H9 (cell line): ENCODE data around the gene CDK17. TPM values are rescaled to one million over a fixed set of nuclear protein-coding genes. Genes with fewer than 3 reads are reported as not detected.
"Not testable (repeated sequence)": the region's sequence is repeated elsewhere in the genome, so short reads cannot be mapped to it uniquely, and the experiment has no call there.

Experiments used
- DNase-seq: peaks from one replicate; pipeline ENCODE4 v3.0.0-alpha.2; 2017
- H2AFZ ChIP-seq: one replicate; pipeline ENCODE4 v1.6.1; 2013; ENCODE audit warnings: mild to moderate bottlenecking, low read length, control low read depth, moderate library complexity
- H2AK5ac ChIP-seq: 2 replicates; pipeline ENCODE4 v1.6.1; 2013; ENCODE audit warnings: low read length, control low read depth, mixed read lengths; ENCODE audit not compliant: insufficient read length
- H2BK120ac ChIP-seq: one replicate; pipeline ENCODE4 v1.6.1; 2013; ENCODE audit warnings: low read depth, mild to moderate bottlenecking, low read length, control low read depth, inconsistent platforms; ENCODE audit not compliant: poor library complexity, severe bottlenecking
- H2BK12ac ChIP-seq: 2 replicates; pipeline ENCODE4 v1.6.1; 2013; ENCODE audit warnings: low read length, control low read depth, mixed read lengths, low read depth; ENCODE audit not compliant: insufficient read length
- H2BK15ac ChIP-seq: 2 replicates; pipeline ENCODE4 v1.6.1; 2013; ENCODE audit warnings: low read depth, low read length, control low read depth
- H2BK20ac ChIP-seq: one replicate; pipeline ENCODE4 v1.6.1; 2013; ENCODE audit warnings: low read depth, mild to moderate bottlenecking, low read length, control low read depth, inconsistent platforms; ENCODE audit not compliant: poor library complexity, severe bottlenecking
- H2BK5ac ChIP-seq: 2 replicates; pipeline ENCODE4 v1.6.1; 2013; ENCODE audit warnings: low read length, control low read depth, mixed read lengths; ENCODE audit not compliant: insufficient read length
- H3K14ac ChIP-seq: 2 replicates; pipeline ENCODE4 v1.6.1; 2013; ENCODE audit warnings: low read length, control low read depth; ENCODE audit not compliant: insufficient read depth
- H3K18ac ChIP-seq: 2 replicates; pipeline ENCODE4 v1.6.1; 2013; ENCODE audit warnings: low read depth, mild to moderate bottlenecking, mixed read lengths, low read length, control low read depth; ENCODE audit not compliant: insufficient read length
- H3K23ac ChIP-seq: 2 replicates; pipeline ENCODE4 v1.6.1; 2013; ENCODE audit warnings: low read length, control low read depth, mixed read lengths, low read depth; ENCODE audit not compliant: insufficient read length
- H3K23me2 ChIP-seq: 2 replicates; pipeline ENCODE4 v1.6.1; 2013; ENCODE audit warnings: low read depth, mild to moderate bottlenecking, mixed read lengths, low read length, control low read depth; ENCODE audit not compliant: insufficient read length, poor library complexity, severe bottlenecking
- H3K27ac ChIP-seq: 2 replicates; pipeline ENCODE4 v1.5.1; 2013; ENCODE audit warnings: low read length, control low read depth, mixed read lengths, low read depth; ENCODE audit not compliant: insufficient read length
- H3K27me3 ChIP-seq: 2 replicates; pipeline ENCODE4 v1.6.1; 2013; ENCODE audit warnings: low read length, control low read depth, inconsistent platforms; ENCODE audit not compliant: insufficient read depth
- H3K4ac ChIP-seq: 2 replicates; pipeline ENCODE4 v1.6.1; 2013; ENCODE audit warnings: low read depth, mild to moderate bottlenecking, control low read depth, inconsistent platforms, low read length, moderate library complexity
- H3K4me1 ChIP-seq: 2 replicates; pipeline ENCODE4 v1.6.1; 2013; ENCODE audit warnings: low read length, control low read depth, inconsistent platforms; ENCODE audit not compliant: insufficient read depth
- H3K4me2 ChIP-seq: 2 replicates; pipeline ENCODE4 v1.6.1; 2013; ENCODE audit warnings: low read length, control low read depth, mixed read lengths; ENCODE audit not compliant: insufficient read length, insufficient read depth
- H3K56ac ChIP-seq: 2 replicates; pipeline ENCODE4 v1.6.1; 2013; ENCODE audit warnings: low read depth, mild to moderate bottlenecking, mixed read lengths, low read length, control low read depth; ENCODE audit not compliant: insufficient read length
- H3K79me1 ChIP-seq: 2 replicates; pipeline ENCODE4 v1.6.1; 2013; ENCODE audit warnings: low read depth, mild to moderate bottlenecking, moderate library complexity, low read length, control low read depth, inconsistent platforms; ENCODE audit not compliant: insufficient read depth, poor library complexity, severe bottlenecking
- H3K79me2 ChIP-seq: 2 replicates; pipeline ENCODE4 v1.6.1; 2013; ENCODE audit warnings: low read length, control low read depth, inconsistent platforms; ENCODE audit not compliant: insufficient read depth
- H3K9ac ChIP-seq: 2 replicates; pipeline ENCODE4 v1.6.1; 2013; ENCODE audit warnings: low read length, control low read depth, mixed read lengths; ENCODE audit not compliant: insufficient read length; ENCODE audit errors: extremely low read depth
- H3K9me3 ChIP-seq: one replicate; pipeline ENCODE4 v1.6.1; 2013; ENCODE audit warnings: low read depth, low read length, inconsistent platforms; ENCODE audit not compliant: control insufficient read depth
- H3T11ph ChIP-seq: one replicate; pipeline ENCODE4 v1.6.1; 2013; ENCODE audit warnings: mild to moderate bottlenecking, low read length, control low read depth, inconsistent platforms
- H4K20me1 ChIP-seq: one replicate; pipeline ENCODE4 v1.6.1; 2013; ENCODE audit not compliant: control insufficient read depth, insufficient read length, insufficient read depth
- H4K5ac ChIP-seq: 2 replicates; pipeline ENCODE4 v1.6.1; 2013; ENCODE audit warnings: low read depth, mild to moderate bottlenecking, mixed read lengths, low read length, control low read depth; ENCODE audit not compliant: insufficient read length
- H4K8ac ChIP-seq: replicated peaks from 2 replicates; pipeline ENCODE4 v1.6.1; 2013; ENCODE audit warnings: low read length, control low read depth, mixed read lengths, low read depth; ENCODE audit not compliant: insufficient read length
- H4K91ac ChIP-seq: 2 replicates; pipeline ENCODE4 v1.6.1; 2013; ENCODE audit warnings: low read depth, mild to moderate bottlenecking, moderate library complexity, mixed read lengths, low read length, control low read depth; ENCODE audit not compliant: insufficient read length
- H3K27ac Mint-ChIP-seq, 3 experiments: 2 replicates in 2 of 3; 3 replicates in 1 of 3; pipeline ENCODE4 v1.8.0; 2020 to 2021; ENCODE audit warnings: mixed read lengths in 3 of 3, mild to moderate bottlenecking in 1 of 3, moderate library complexity in 1 of 3
- H3K27me3 Mint-ChIP-seq: 2 replicates; pipeline ENCODE4 v1.8.0; 2021; ENCODE audit warnings: low read depth, mild to moderate bottlenecking, moderate library complexity, mixed read lengths
- H3K36me3 Mint-ChIP-seq, 3 experiments: 2 replicates in 2 of 3; 3 replicates in 1 of 3; pipeline ENCODE4 v1.8.0; 2020 to 2021; ENCODE audit warnings: low read depth in 3 of 3, mixed read lengths in 3 of 3; ENCODE audit not compliant: insufficient read depth in 1 of 3
- H3K4me1 Mint-ChIP-seq, 2 experiments: 2 replicates each; pipeline ENCODE4 v1.8.0; 2020; ENCODE audit warnings: mixed read lengths in 2 of 2
- H3K4me3 Mint-ChIP-seq, 2 experiments: 2 replicates in 1 of 2; 3 replicates in 1 of 2; pipeline ENCODE4 v1.8.0; 2020 to 2021; ENCODE audit warnings: mild to moderate bottlenecking in 2 of 2, mixed read lengths in 2 of 2, moderate library complexity in 1 of 2
- H3K9me3 Mint-ChIP-seq, 2 experiments: 2 replicates in 1 of 2; 3 replicates in 1 of 2; pipeline ENCODE4 v1.8.0; 2020; ENCODE audit warnings: mild to moderate bottlenecking in 2 of 2, mixed read lengths in 2 of 2, moderate library complexity in 1 of 2
- WGBS: extraction: QIAGEN DNeasy Blood & Tissue Kit; methylation state at CpG from one replicate; pipeline ENCODE4 v1.1.7; 2013; ENCODE audit warnings: missing lambda C conversion rate, low lambda C conversion rate, mixed read lengths; ENCODE audit not compliant: insufficient read length; ENCODE audit errors: extremely low coverage; 5-methylcytosine and 5-hydroxymethylcytosine counted together
- total RNA-seq: library from RNA; stranded (reverse); gene quantifications from 2 replicates; pipeline ENCODE4 v1.2.1, GENCODE V29; 2021
- TF ChIP-seq, protein P1 (sequence below): fragments of 200-600 bp; sonication (generic); conservative IDR thresholded peaks from 3 replicates; pipeline ENCODE4 v1.8.0; 2021; ENCODE audit warnings: antibody characterized with exemption, mild to moderate bottlenecking

The CDK17 gene
- total RNA-seq, 1 experiment from 2014 or later = 28.8 TPM

DNA sequence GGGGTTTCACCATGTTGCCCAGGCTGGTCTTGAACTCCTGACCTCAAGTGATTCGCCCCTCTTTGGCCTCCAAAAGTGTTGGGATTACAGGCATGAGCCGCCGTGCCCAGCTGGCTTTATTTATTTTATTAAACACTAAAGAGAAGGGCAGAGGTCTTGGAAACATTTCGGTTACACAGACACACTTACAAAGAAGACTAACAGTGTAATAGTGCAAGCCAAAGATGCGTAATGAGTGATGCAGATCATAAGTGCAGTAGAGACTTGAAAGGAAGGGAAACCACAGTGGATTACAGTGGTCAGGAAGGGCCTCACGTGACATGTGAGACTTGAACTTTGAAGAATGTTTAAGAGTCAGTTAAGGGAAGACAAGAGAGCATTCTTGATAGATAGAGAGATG, 33.9 kb upstream of the CDK17 start:
- Histone ChIP-seq H3K9ac (no peak overlapping the region), H2BK15ac (no peak overlapping the region), H2BK20ac (no peak overlapping the region), H3K9me3 (no peaks in the 10 kb centered on the region), H3K4me1 (no peaks in the 10 kb centered on the region; the same call in 1 of the 2 replicates), H3K23me2 (no peaks in the 10 kb centered on the region), H3K4me2 (no peak overlapping the region), H4K5ac (no peak overlapping the region), H2BK120ac (no peak overlapping the region), H3K27me3 (no peaks in the 10 kb centered on the region), H2BK12ac (no peak overlapping the region), H3K56ac (no peak overlapping the region), H2AFZ (no peak overlapping the region), H3K79me2 (no peaks in the 10 kb centered on the region), H4K91ac (no peak overlapping the region), H3K18ac (no peak overlapping the region), H2BK5ac (no peak overlapping the region), H2AK5ac (no peak overlapping the region), H4K8ac (no peak overlapping the region), H3K14ac (no peak overlapping the region), H3T11ph (no peak overlapping the region), H4K20me1 (no peaks in the 10 kb centered on the region), H3K4ac (no peak overlapping the region), H3K79me1 (no peaks in the 10 kb centered on the region), H3K23ac (no peak overlapping the region), H3K27ac (no peak overlapping the region)
- peaks cover 0 to 4% of the 10 kb centered on the region in 2 experiments; a peak in 3 of 4 replicates for H3K4me1 Mint-ChIP-seq
- H3K9me3 Mint-ChIP-seq = no peaks in the 10 kb centered on the region
- no CpG with 5 or more reads among the region's 6 CpGs for WGBS
- H3K4me3 Mint-ChIP-seq = no peak overlapping the region
- H3K27ac Mint-ChIP-seq = no peak overlapping the region
- DNase-seq = no peak
- no peaks in the 10 kb centered on the region for H3K36me3 Mint-ChIP-seq
- no peaks in the 10 kb centered on the region for H3K27me3 Mint-ChIP-seq
- TF ChIP-seq, protein P1, sequence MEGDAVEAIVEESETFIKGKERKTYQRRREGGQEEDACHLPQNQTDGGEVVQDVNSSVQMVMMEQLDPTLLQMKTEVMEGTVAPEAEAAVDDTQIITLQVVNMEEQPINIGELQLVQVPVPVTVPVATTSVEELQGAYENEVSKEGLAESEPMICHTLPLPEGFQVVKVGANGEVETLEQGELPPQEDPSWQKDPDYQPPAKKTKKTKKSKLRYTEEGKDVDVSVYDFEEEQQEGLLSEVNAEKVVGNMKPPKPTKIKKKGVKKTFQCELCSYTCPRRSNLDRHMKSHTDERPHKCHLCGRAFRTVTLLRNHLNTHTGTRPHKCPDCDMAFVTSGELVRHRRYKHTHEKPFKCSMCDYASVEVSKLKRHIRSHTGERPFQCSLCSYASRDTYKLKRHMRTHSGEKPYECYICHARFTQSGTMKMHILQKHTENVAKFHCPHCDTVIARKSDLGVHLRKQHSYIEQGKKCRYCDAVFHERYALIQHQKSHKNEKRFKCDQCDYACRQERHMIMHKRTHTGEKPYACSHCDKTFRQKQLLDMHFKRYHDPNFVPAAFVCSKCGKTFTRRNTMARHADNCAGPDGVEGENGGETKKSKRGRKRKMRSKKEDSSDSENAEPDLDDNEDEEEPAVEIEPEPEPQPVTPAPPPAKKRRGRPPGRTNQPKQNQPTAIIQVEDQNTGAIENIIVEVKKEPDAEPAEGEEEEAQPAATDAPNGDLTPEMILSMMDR = no peak

DNA sequence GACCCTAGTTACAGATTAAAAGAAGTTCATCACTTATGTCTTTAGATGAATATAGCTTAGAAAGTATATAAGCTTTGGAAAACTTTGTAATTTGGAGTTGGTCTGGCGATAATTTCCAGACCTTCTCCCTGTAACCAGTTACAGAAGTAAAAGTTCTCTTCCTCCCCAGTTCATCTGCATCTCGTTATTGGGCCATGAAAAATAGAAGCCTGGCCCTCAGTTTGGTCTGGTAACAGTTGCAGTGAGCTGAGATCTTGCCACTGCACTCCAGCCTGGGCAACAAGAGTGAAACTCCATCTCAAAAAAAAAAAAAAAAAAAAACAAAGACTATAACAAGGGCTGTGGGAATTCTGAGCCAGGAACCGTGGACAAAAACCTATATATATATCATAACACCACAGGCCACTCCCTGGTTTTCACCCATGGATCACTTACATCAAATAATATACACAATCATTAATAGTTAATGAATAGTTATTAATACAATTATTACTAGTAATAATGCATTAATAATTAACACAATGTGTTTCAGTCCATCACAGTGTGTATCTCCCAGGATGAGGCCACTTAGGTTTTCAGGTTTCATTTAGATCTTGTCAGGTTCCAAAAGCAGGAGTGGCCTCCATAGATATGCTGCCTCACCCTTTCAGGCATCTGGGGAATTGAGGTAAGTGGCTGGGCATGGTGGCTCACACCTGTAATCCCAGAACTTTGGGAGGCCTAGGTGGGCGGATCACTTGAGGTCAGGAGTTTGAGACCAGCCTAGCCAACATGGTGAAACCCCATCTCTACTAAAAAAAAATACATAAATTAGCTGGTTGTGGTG, 32.5 kb upstream of the CDK17 start:
- not testable (repeated sequence) for H2BK12ac ChIP-seq, H2BK15ac ChIP-seq, H3K27me3 Mint-ChIP-seq, H3K4me3 Mint-ChIP-seq, H3K23ac ChIP-seq, H3K36me3 Mint-ChIP-seq, H3K18ac ChIP-seq, H3K79me1 ChIP-seq, H3K9me3 ChIP-seq, H3K27ac ChIP-seq, H3K56ac ChIP-seq, H3K9me3 Mint-ChIP-seq, H2AFZ ChIP-seq, H2BK20ac ChIP-seq, H2BK5ac ChIP-seq, H3K4ac ChIP-seq, H3K4me1 ChIP-seq, H3K27me3 ChIP-seq, H3K4me2 ChIP-seq, H3T11ph ChIP-seq, H4K20me1 ChIP-seq, H4K8ac ChIP-seq, H4K91ac ChIP-seq, H3K14ac ChIP-seq, H3K79me2 ChIP-seq, H3K4me1 Mint-ChIP-seq, H3K23me2 ChIP-seq, DNase-seq, H2BK120ac ChIP-seq, H3K27ac Mint-ChIP-seq, H4K5ac ChIP-seq, H3K9ac ChIP-seq, H2AK5ac ChIP-seq
- no CpG with 5 or more reads among the region's 4 CpGs for WGBS
